ENCODE results near the gene ELOB. TPM values are rescaled to one million over a fixed set of nuclear protein-coding genes. Genes with fewer than 3 reads are reported as not detected.
"Not testable (repeated sequence)": the region's sequence is repeated elsewhere in the genome, so short reads cannot be mapped to it uniquely, and the experiment has no call there.

ELOB gene
- total RNA-seq, 1 donor from 2014 or later: 196 TPM

- no peak for DNase-seq
- Histone ChIP-seq H3K36me3 (no peaks in the 10 kb centered on the region), H3K27me3 (ENCODE audit: low read depth) (no peaks in the 10 kb centered on the region), H3K9me3 (no peaks in the 10 kb centered on the region), H3K4me3 (no peak overlapping the region), H3K4me1 (peaks cover 21% of the 10 kb centered on the region), H3K27ac (no peak overlapping the region)
- ATAC-seq: no peak
- intact Hi-C loops (cut with DNase I): no loop called here
- TF ChIP-seq, protein P1, sequence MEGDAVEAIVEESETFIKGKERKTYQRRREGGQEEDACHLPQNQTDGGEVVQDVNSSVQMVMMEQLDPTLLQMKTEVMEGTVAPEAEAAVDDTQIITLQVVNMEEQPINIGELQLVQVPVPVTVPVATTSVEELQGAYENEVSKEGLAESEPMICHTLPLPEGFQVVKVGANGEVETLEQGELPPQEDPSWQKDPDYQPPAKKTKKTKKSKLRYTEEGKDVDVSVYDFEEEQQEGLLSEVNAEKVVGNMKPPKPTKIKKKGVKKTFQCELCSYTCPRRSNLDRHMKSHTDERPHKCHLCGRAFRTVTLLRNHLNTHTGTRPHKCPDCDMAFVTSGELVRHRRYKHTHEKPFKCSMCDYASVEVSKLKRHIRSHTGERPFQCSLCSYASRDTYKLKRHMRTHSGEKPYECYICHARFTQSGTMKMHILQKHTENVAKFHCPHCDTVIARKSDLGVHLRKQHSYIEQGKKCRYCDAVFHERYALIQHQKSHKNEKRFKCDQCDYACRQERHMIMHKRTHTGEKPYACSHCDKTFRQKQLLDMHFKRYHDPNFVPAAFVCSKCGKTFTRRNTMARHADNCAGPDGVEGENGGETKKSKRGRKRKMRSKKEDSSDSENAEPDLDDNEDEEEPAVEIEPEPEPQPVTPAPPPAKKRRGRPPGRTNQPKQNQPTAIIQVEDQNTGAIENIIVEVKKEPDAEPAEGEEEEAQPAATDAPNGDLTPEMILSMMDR (IDR thresholded peaks at IDR 0.05): no peak
Observed at GRCh38 chr16:2724088-2724676, 52.9 kb downstream of the ELOB start.

GRCh38 chr16:2721634-2722173 lies 55.4 kb downstream of the ELOB start:
- DNase-seq; H3K36me3 ChIP-seq; H3K9me3 ChIP-seq; H3K27me3 ChIP-seq (ENCODE audit: low read depth); intact Hi-C loops (cut with DNase I): not testable (repeated sequence)
- Histone ChIP-seq H3K27ac (peak overlapping the region; percentile 80), H3K4me1 (peaks cover 25% of the 10 kb centered on the region), H3K4me3 (peak overlapping the region; percentile 66)
- ATAC-seq: peak in 1 of 2 donors; percentile 1

Other genes with a start within 250 kb of the ELOB start
- 1.4 TPM for gene CEMP1, start 245.9 kb downstream of the ELOB start, total RNA-seq
- 74.4 TPM for gene PDPK1, start 239.3 kb downstream of the ELOB start, total RNA-seq
- 24.8 TPM for gene KCTD5, start 94.8 kb downstream of the ELOB start, total RNA-seq
- gene PRSS27, start 57.1 kb downstream of the ELOB start, total RNA-seq: 1.3 TPM
- gene SRRM2, start 24.6 kb downstream of the ELOB start, total RNA-seq: 659 TPM
- gene PRSS33, start 10.3 kb upstream of the ELOB start, total RNA-seq: not detected
- gene PRSS41, start 21.2 kb upstream of the ELOB start, total RNA-seq: not detected
- gene PRSS21, start 40.0 kb upstream of the ELOB start, total RNA-seq: 26.5 TPM
- 4.5 TPM for gene ZG16B, start 53.0 kb upstream of the ELOB start, total RNA-seq
- 15.3 TPM for gene PRSS22, start 80.9 kb upstream of the ELOB start, total RNA-seq
- gene FLYWCH2, start 105.9 kb upstream of the ELOB start, total RNA-seq: 27.8 TPM
- gene FLYWCH1, start 134.7 kb upstream of the ELOB start, total RNA-seq: 34.7 TPM
- gene KREMEN2, start 187.0 kb upstream of the ELOB start, total RNA-seq: not detected
- 10.8 TPM for gene PAQR4, start 192.1 kb upstream of the ELOB start, total RNA-seq
- 4.0 TPM for gene PKMYT1, start 203.2 kb upstream of the ELOB start, total RNA-seq
- gene CLDN9, start 235.6 kb upstream of the ELOB start, total RNA-seq: 1.0 TPM
- gene CLDN6, start 240.9 kb upstream of the ELOB start, total RNA-seq: not detected
- 28.8 TPM for gene TNFRSF12A, start 243.1 kb upstream of the ELOB start, total RNA-seq
- gene HCFC1R1, start 246.7 kb upstream of the ELOB start, total RNA-seq: 43.2 TPM
- gene THOC6, start 246.8 kb upstream of the ELOB start, total RNA-seq: 26.8 TPM

Measured in lower lobe of right lung (tissue), 2 donors.